Spleen (tissue), 11 donors: Measurements from ENCODE around the gene LARP1. TPM values are rescaled to one million over a fixed set of nuclear protein-coding genes. Genes with fewer than 3 reads are reported as not detected.

Experiments used
- DNase-seq: peaks from one replicate; pipeline ENCODE4 v3.0.0-alpha.2; 2020
- H3K27ac ChIP-seq, 8 donors: fragments of 200-600 bp; sonication (generic) in 7 of 8; 1 replicate in 4 of 8; 2 replicates in 4 of 8; pipeline versions ENCODE4 v1.5.0 to v1.8.0; 2016 to 2021; ENCODE audit warnings: inconsistent platforms in 4 of 8, mild to moderate bottlenecking in 4 of 8, moderate library complexity in 1 of 8
- H3K27me3 ChIP-seq, 7 donors: fragments of 200-600 bp; sonication (generic) in 6 of 7; replicated peaks in 1 of 7; 1 replicate in 4 of 7; 2 replicates in 3 of 7; pipeline versions ENCODE4 v1.5.0 to v1.8.0; 2016 to 2021; ENCODE audit warnings: inconsistent platforms in 3 of 7, mild to moderate bottlenecking in 1 of 7
- H3K36me3 ChIP-seq, 6 donors: fragments of 200-600 bp; sonication (generic) in 5 of 6; 1 replicate in 4 of 6; 2 replicates in 2 of 6; pipeline versions ENCODE4 v1.5.0 to v1.8.0; 2016 to 2021; ENCODE audit warnings: inconsistent platforms in 2 of 6
- H3K4me1 ChIP-seq, 6 donors: fragments of 200-600 bp; sonication (generic) in 5 of 6; 1 replicate in 3 of 6; 2 replicates in 3 of 6; pipeline versions ENCODE4 v1.5.0 to v1.8.0; 2016 to 2021; ENCODE audit warnings: inconsistent platforms in 3 of 6
- H3K4me3 ChIP-seq, 8 donors: fragments of 200-600 bp; sonication (generic) in 7 of 8; 1 replicate in 4 of 8; 2 replicates in 4 of 8; pipeline versions ENCODE4 v1.5.0 to v1.8.0; 2016 to 2021; ENCODE audit warnings: inconsistent platforms in 4 of 8, mild to moderate bottlenecking in 4 of 8, moderate library complexity in 2 of 8
- H3K9me3 ChIP-seq, 8 donors: fragments of 200-600 bp; sonication (generic) in 7 of 8; 1 replicate in 4 of 8; 2 replicates in 4 of 8; pipeline versions ENCODE4 v1.5.0 to v1.8.0; 2016 to 2021; ENCODE audit warnings: inconsistent platforms in 4 of 8
- CTCF ChIP-seq, 11 experiments: fragments of 200-600 bp in 7 of 11; fragments of 450-650 bp in 4 of 11; sonication (generic) in 4 of 11; IDR thresholded peaks in 8 of 11; conservative IDR thresholded peaks in 3 of 11; 1 replicate in 7 of 11; 2 replicates in 4 of 11; pipeline versions ENCODE4 v1.4.0 to v1.8.0; 2016 to 2021; ENCODE audit warnings: antibody characterized with exemption in 11 of 11, inconsistent platforms in 4 of 11, mild to moderate bottlenecking in 1 of 11
- POLR2A ChIP-seq, 3 donors: fragments of 450-650 bp; IDR thresholded peaks; one replicate each; pipeline ENCODE4 v1.5.1; 2017; ENCODE audit warnings: antibody characterized with exemption in 3 of 3, mild to moderate bottlenecking in 1 of 3
- POLR2AphosphoS5 ChIP-seq, 3 donors: sonication (generic); formaldehyde crosslinking; IDR thresholded peaks; one replicate each; pipeline ENCODE4 v1.5.1; 2017; ENCODE audit warnings: antibody characterized with exemption in 3 of 3
- WGBS, 5 donors: extraction: QIAGEN DNeasy Blood & Tissue Kit in 3 of 5; methylation state at CpG; one replicate each; pipeline versions ENCODE4 v1.1.5 to v1.1.7; 2013 to 2018; 5-methylcytosine and 5-hydroxymethylcytosine counted together
- intact Hi-C: fragments of 100-400 bp; cut with DNase I; formaldehyde crosslinking; loops from one replicate; pipeline ENCODE4 v1.15.0; 2023; ENCODE audit warnings: low total_unique reads
- polyA plus RNA-seq, 3 donors: library from polyadenylated mRNA; stranded (reverse); fragments of 200-250 nt; gene quantifications; one replicate each; pipeline ENCODE4 v1.2.1, GENCODE V29; 2013
- total RNA-seq, 7 donors: library from RNA; depleted of rRNA in 3 of 7; stranded (reverse); fragments of >200 nt in 3 of 7; fragmentation: NEBNext Ultra II Directional in 4 of 7; extraction: Animal tissue kit (Norgen Biotek cat#: 25700) in 4 of 7; gene quantifications; one replicate each; pipeline versions ENCODE4 v1.1.0 to v1.2.1, GENCODE V29; 2016 to 2021
- donor health status: healthy with polysubstance abuse.
- donor health status: DM: no; HTN: no; CAD: no; lungs with moderate emphysema.
- donor health status: DM: no; HTN: no; CAD: no.
- donor health status: Bipolar disorder and iron deficiency.
- donor health status: healthy.
- donor health status: DM: no; HTN: no; CAD: no.
- donor health status: DM: yes; HTN: yes; CAD: no.

The LARP1 gene
- total and polyA plus RNA-seq, 10 donors = 13.8 to 168 (median 120) TPM

DNA sequence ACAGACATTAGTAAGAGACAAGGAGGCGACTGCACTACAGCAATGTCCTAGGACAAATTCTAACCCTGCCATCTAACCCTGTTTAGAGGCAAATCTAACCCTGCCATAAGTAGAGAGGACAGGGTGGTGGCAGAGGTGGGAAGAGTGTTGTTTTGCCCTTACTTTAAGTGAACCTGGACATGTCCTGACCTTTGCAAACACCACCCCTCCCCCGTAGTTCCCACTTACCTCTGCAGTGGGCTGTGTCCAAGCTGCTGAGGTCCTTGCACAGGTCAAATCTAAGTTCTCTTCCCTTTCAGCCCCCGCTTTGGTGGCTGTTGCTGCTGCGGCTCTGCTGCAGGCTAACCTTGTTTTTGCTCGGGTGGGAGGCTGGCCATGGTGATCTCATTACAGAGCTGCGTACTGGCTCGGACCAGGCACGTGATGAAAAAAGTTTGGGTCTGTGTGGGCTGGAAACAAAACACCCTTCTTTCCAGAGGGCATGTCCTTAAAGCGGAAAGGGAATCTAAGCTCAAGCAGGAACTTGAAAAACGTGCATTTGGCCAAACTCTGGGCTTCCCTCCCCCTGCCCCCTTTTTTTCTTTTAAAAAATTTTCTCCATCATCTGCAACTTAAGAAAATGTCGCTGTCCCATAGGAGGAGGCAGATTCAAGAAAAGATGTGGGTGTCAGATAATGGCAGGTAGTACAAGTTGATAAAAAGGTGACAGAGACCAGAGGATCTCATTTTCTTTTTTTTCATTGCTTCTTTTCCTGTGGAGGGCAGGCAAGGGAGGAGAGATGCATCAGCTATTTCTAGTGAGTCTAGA, 95.3 kb downstream of the LARP1 start, which contains the start of gene FAXDC2:
FAXDC2 (minus strand) TSS at position 349 of the 808 bp plus-strand sequence. CDS start 12,425 bp downstream, outside the sequence.
- no peak for DNase-seq
- 14 to 21% (median 16%) methylated on average over 11 of the region's 11 CpGs for WGBS, 5 donors
- TF ChIP-seq POLR2AphosphoS5 (IDR thresholded peaks at IDR 0.05) = peak in 2 of 3 donors; percentile 51 to 86
- TF ChIP-seq POLR2A (IDR thresholded peaks at IDR 0.05) = peak in 1 of 3 donors; percentile 14
- no peak for TF ChIP-seq CTCF (IDR thresholded peaks at IDR 0.05 in 8 of 11, conservative IDR thresholded peaks at IDR 0.05 in 3 of 11)
- peaks cover 3 to 28% (median 16%) of the 10 kb centered on the region in 6 donors for H3K4me1 ChIP-seq
- no peaks in the 10 kb centered on the region for H3K27me3 ChIP-seq
- H3K4me3 ChIP-seq = peak within 1 kb of the TSS; percentile 8 to 67 (median 32)
- intact Hi-C loops = no loop called here
- H3K9me3 ChIP-seq = no peaks in the 10 kb centered on the region
- H3K27ac ChIP-seq = peak within 1 kb of the TSS in 7 of 8 donors; percentile 10 to 77 (median 69)
- no peaks in the 10 kb centered on the region for H3K36me3 ChIP-seq

GRCh38 chr5:154851351-154851750, 96.2 kb downstream of the LARP1 start:
- no peak for TF ChIP-seq POLR2A (IDR thresholded peaks at IDR 0.05)
- no peak for TF ChIP-seq CTCF (IDR thresholded peaks at IDR 0.05 in 8 of 11, conservative IDR thresholded peaks at IDR 0.05 in 3 of 11)
- no peak for TF ChIP-seq POLR2AphosphoS5 (IDR thresholded peaks at IDR 0.05)
- DNase-seq = no peak
- no peaks in the 10 kb centered on the region for H3K9me3 ChIP-seq
- WGBS, 5 donors = 91 to 95% (median 95%) methylated on average over 3 of the region's 3 CpGs
- H3K4me3 ChIP-seq = no peak overlapping the region
- H3K4me1 ChIP-seq = peaks cover 3 to 28% (median 16%) of the 10 kb centered on the region in 6 donors
- no peaks in the 10 kb centered on the region for H3K27me3 ChIP-seq
- intact Hi-C loops = no loop called here
- H3K36me3 ChIP-seq = no peaks in the 10 kb centered on the region
- H3K27ac ChIP-seq = peak overlapping the region in 5 of 8 donors; percentile 63 to 77 (median 69)

DNA sequence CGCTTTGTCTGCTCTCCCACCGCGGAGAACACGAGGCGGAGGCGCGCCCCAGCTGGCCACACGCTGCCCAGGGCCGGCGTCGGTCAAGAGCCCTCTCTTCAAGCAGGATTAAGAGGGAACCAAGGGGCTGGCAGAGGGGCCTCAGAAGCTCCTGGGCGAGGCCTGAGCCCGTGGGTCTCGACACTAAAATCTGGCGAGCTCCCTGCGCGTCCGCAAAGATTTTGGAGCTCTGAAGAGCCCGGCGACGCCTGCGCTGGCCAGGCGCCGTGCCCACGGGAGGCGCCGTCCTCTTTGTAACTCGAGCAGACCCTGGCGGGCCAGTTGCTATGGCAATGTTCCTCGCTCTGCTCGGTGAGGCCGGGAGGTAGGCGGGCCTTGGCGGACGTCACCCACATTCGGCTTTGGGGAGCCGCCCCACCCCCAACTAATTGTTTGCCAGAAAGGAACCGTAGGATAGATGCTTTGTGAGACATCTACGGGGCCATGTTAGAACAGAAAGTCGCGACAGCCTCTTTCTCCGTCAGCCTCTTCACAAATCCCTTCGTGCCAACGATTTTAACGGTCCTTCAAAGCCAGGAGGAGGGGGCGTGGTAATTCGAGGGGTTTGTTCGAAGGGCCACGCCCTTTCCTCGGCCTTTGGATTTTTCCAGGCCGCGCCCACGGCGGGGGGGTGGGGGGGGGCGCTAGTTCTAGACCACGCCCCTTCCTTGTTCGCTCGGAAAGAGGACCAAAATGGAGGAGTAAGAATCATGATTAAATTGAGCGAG, 102.5 kb downstream of the LARP1 start:
- DNase-seq = peak; percentile 97
- Histone ChIP-seq H3K27ac (peak overlapping the region; percentile 92 to 100 (median 98)), H3K36me3 (no peaks in the 10 kb centered on the region), H3K4me1 (peaks cover 22 to 48% (median 44%) of the 10 kb centered on the region in 6 donors), H3K4me3 (peak overlapping the region; percentile 45 to 88 (median 62)), H3K9me3 (no peaks in the 10 kb centered on the region), H3K27me3 (no peaks in the 10 kb centered on the region)
- 0 to 1% (median 0%) methylated on average over 37 to 59 of the region's 59 CpGs for WGBS, 5 donors
- TF ChIP-seq POLR2A (IDR thresholded peaks at IDR 0.05) (peak in 1 of 3 donors; percentile 64), CTCF (IDR thresholded peaks at IDR 0.05 in 8 of 11, conservative IDR thresholded peaks at IDR 0.05 in 3 of 11) (peak in 2 of 11 experiments; percentile 1 to 25), POLR2AphosphoS5 (IDR thresholded peaks at IDR 0.05) (peak; percentile 47 to 90 (median 89))
- intact Hi-C loops = no loop called here
